Mesenchymal stem cell (in vitro differentiated cells and primary cell): ENCODE measurements around the gene KRTAP10-3.

Experiments
- DNase-seq: peaks from one replicate; pipeline ENCODE4 v3.0.0-alpha.2; 2013
- H2AFZ ChIP-seq: one replicate; pipeline ENCODE4 v1.6.1; 2013; ENCODE audit warnings: low read depth, mild to moderate bottlenecking, control low read depth, inconsistent platforms, low read length, moderate library complexity
- H2AK5ac ChIP-seq: 2 replicates; pipeline ENCODE4 v1.6.1; 2013; ENCODE audit warnings: low read length, moderate library complexity, mild to moderate bottlenecking, inconsistent platforms; ENCODE audit not compliant: severe bottlenecking
- H2BK120ac ChIP-seq: one replicate; pipeline ENCODE4 v1.6.1; 2013; ENCODE audit warnings: low read depth, mild to moderate bottlenecking, inconsistent platforms, low read length, moderate library complexity
- H2BK12ac ChIP-seq, 2 experiments: one replicate each; pipeline ENCODE4 v1.6.1; 2013; ENCODE audit warnings: inconsistent platforms in 2 of 2, low read length in 2 of 2, mild to moderate bottlenecking in 2 of 2, moderate library complexity in 2 of 2, control low read depth in 1 of 2
- H2BK15ac ChIP-seq: one replicate; pipeline ENCODE4 v1.6.1; 2013; ENCODE audit warnings: mild to moderate bottlenecking, low read depth, inconsistent platforms; ENCODE audit not compliant: poor library complexity, severe bottlenecking
- H2BK5ac ChIP-seq: 2 replicates; pipeline ENCODE4 v1.6.1; 2013; ENCODE audit warnings: low read depth, mild to moderate bottlenecking, low read length, control low read depth, inconsistent platforms; ENCODE audit not compliant: poor library complexity, severe bottlenecking
- H3K14ac ChIP-seq, 2 experiments: one replicate each; pipeline ENCODE4 v1.6.1; 2013; ENCODE audit warnings: inconsistent platforms in 2 of 2, low read length in 2 of 2, control low read depth in 1 of 2, mild to moderate bottlenecking in 1 of 2, moderate library complexity in 1 of 2
- H3K18ac ChIP-seq, 2 experiments: one replicate each; pipeline ENCODE4 v1.6.1; 2013; ENCODE audit warnings: inconsistent platforms in 2 of 2, low read length in 2 of 2, control low read depth in 1 of 2, low read depth in 1 of 2, mild to moderate bottlenecking in 1 of 2
- H3K23ac ChIP-seq, 2 experiments: one replicate each; pipeline ENCODE4 v1.6.1; 2013; ENCODE audit warnings: inconsistent platforms in 2 of 2, low read length in 2 of 2, mild to moderate bottlenecking in 2 of 2, moderate library complexity in 2 of 2, control low read depth in 1 of 2
- H3K27ac ChIP-seq: 2 replicates; pipeline ENCODE4 v1.5.1; 2013; ENCODE audit warnings: mild to moderate bottlenecking, moderate library complexity, low read length, control low read depth, inconsistent platforms; ENCODE audit not compliant: poor library complexity, severe bottlenecking
- H3K27me3 ChIP-seq, 2 experiments: 2 replicates each; pipeline versions ENCODE4 v1.6.1 to v1.7.0; 2013; ENCODE audit warnings: low read length in 2 of 2, mild to moderate bottlenecking in 2 of 2, moderate library complexity in 2 of 2, control low read depth in 1 of 2, inconsistent platforms in 1 of 2; ENCODE audit not compliant: control insufficient read depth in 1 of 2, insufficient read depth in 1 of 2
- H3K36me3 ChIP-seq, 2 experiments: 2 replicates each; pipeline versions ENCODE4 v1.6.1 to v1.7.0; 2013; ENCODE audit warnings: low read length in 2 of 2, control low read depth in 1 of 2, inconsistent platforms in 1 of 2, low read depth in 1 of 2, mild to moderate bottlenecking in 1 of 2; ENCODE audit not compliant: insufficient read depth in 2 of 2, control insufficient read depth in 1 of 2
- H3K4ac ChIP-seq, 2 experiments: one replicate each; pipeline ENCODE4 v1.6.1; 2013; ENCODE audit warnings: inconsistent platforms in 2 of 2, low read length in 2 of 2, mild to moderate bottlenecking in 2 of 2, moderate library complexity in 2 of 2, control low read depth in 1 of 2, low read depth in 1 of 2
- H3K4me1 ChIP-seq: 2 replicates; pipeline ENCODE4 v1.6.1; 2013; ENCODE audit warnings: low read depth, low read length, control low read depth; ENCODE audit not compliant: control insufficient read depth, insufficient read depth
- H3K4me2 ChIP-seq: 2 replicates; pipeline ENCODE4 v1.6.1; 2013; ENCODE audit warnings: low read length, mild to moderate bottlenecking, inconsistent platforms; ENCODE audit not compliant: poor library complexity, severe bottlenecking
- H3K4me3 ChIP-seq, 2 experiments: 2 replicates each; pipeline versions ENCODE4 v1.5.1 to v1.7.0; 2013; ENCODE audit warnings: low read length in 2 of 2, mild to moderate bottlenecking in 2 of 2, control low read depth in 1 of 2, low read depth in 1 of 2; ENCODE audit not compliant: insufficient read depth in 1 of 2
- H3K79me1 ChIP-seq: replicated peaks from 2 replicates; pipeline ENCODE4 v1.6.1; 2013; ENCODE audit warnings: mild to moderate bottlenecking, control low read depth, low read length, inconsistent platforms; ENCODE audit not compliant: poor library complexity, severe bottlenecking
- H3K9ac ChIP-seq: 2 replicates; pipeline ENCODE4 v1.7.0; 2013; ENCODE audit warnings: mild to moderate bottlenecking, low read length, moderate library complexity
- H3K9me3 ChIP-seq: 2 replicates; pipeline ENCODE4 v1.7.0; 2013; ENCODE audit warnings: mild to moderate bottlenecking, low read length; ENCODE audit not compliant: control insufficient read depth
- H4K8ac ChIP-seq: one replicate; pipeline ENCODE4 v1.6.1; 2013; ENCODE audit warnings: inconsistent platforms, mild to moderate bottlenecking, low read length, moderate library complexity
- H4K91ac ChIP-seq: one replicate; pipeline ENCODE4 v1.6.1; 2013; ENCODE audit warnings: mild to moderate bottlenecking, low read length, inconsistent platforms
- WGBS: methylation state at CpG from one replicate; pipeline ENCODE4 v1.1.7; 2013; ENCODE audit warnings: mixed read lengths; 5-methylcytosine and 5-hydroxymethylcytosine counted together

The KRTAP10-3 gene

GRCh38 chr21:44511219-44511937 is 47.2 kb downstream of the KRTAP10-3 start:
- Histone ChIP-seq H3K23ac (no peak overlapping the region), H2BK15ac (no peak overlapping the region), H3K9ac (no peak overlapping the region), H3K4me3 (no peak overlapping the region), H4K91ac (no peak overlapping the region), H3K4me2 (no peak overlapping the region), H3K4me1 (peaks cover 9% of the 10 kb centered on the region), H3K18ac (no peak overlapping the region), H3K9me3 (no peaks in the 10 kb centered on the region), H3K4ac (no peak overlapping the region), H3K36me3 (no peaks in the 10 kb centered on the region), H2BK120ac (no peak overlapping the region), H3K27ac (no peak overlapping the region), H3K27me3 (peaks cover 23 to 52% of the 10 kb centered on the region in 2 experiments), H2AFZ (no peak overlapping the region), H3K79me1 (no peaks in the 10 kb centered on the region), H2BK5ac (no peak overlapping the region), H3K14ac (no peak overlapping the region), H2BK12ac (no peak overlapping the region), H2AK5ac (no peak overlapping the region), H4K8ac (no peak overlapping the region)
- no peak for DNase-seq
- WGBS: 91% methylated on average over 11 of the region's 11 CpGs

- no peak overlapping the region for H3K4me3 ChIP-seq
- H3K18ac ChIP-seq: no peak overlapping the region
- no peak for DNase-seq
- H3K4ac ChIP-seq: no peak overlapping the region
- H2BK5ac ChIP-seq: no peak overlapping the region
- H3K14ac ChIP-seq: no peak overlapping the region
- H2BK15ac ChIP-seq: no peak overlapping the region
- no peak overlapping the region for H4K91ac ChIP-seq
- H3K9ac ChIP-seq: no peak overlapping the region
- no peak overlapping the region for H3K23ac ChIP-seq
- peak overlapping the region; percentile 3 for H3K4me2 ChIP-seq
- no peaks in the 10 kb centered on the region for H3K9me3 ChIP-seq
- no peaks in the 10 kb centered on the region for H3K36me3 ChIP-seq
- H2AK5ac ChIP-seq: no peak overlapping the region
- WGBS: 46% methylated on average over 36 of the region's 36 CpGs
- peaks cover 9% of the 10 kb centered on the region for H3K4me1 ChIP-seq
- H2BK12ac ChIP-seq: no peak overlapping the region
- no peaks in the 10 kb centered on the region for H3K79me1 ChIP-seq
- H2AFZ ChIP-seq: no peak overlapping the region
- H3K27ac ChIP-seq: no peak overlapping the region
- no peak overlapping the region for H4K8ac ChIP-seq
- no peak overlapping the region for H2BK120ac ChIP-seq
- peaks cover 28 to 57% of the 10 kb centered on the region in 2 experiments for H3K27me3 ChIP-seq
These were observed 47.9 kb downstream of the KRTAP10-3 start for GRCh38 chr21:44510508-44511218.

GRCh38 chr21:44510109-44510507 is 48.5 kb downstream of the KRTAP10-3 start:
- no peak overlapping the region for H2AK5ac ChIP-seq
- no peak overlapping the region for H2BK15ac ChIP-seq

GRCh38 chr21:44509539-44509938 is 49.1 kb downstream of the KRTAP10-3 start:
- Histone ChIP-seq H3K27ac (no peak overlapping the region), H2AFZ (no peak overlapping the region), H3K23ac (no peak overlapping the region), H2BK12ac (no peak overlapping the region), H3K4me2 (no peak overlapping the region), H3K79me1 (no peaks in the 10 kb centered on the region), H2BK15ac (no peak overlapping the region), H3K9ac (no peak overlapping the region), H2BK5ac (no peak overlapping the region), H3K18ac (no peak overlapping the region), H2BK120ac (no peak overlapping the region), H4K8ac (no peak overlapping the region), H3K9me3 (no peaks in the 10 kb centered on the region), H3K14ac (no peak overlapping the region), H3K4ac (no peak overlapping the region), H4K91ac (no peak overlapping the region), H2AK5ac (no peak overlapping the region), H3K27me3 (peaks cover 28 to 58% of the 10 kb centered on the region in 2 experiments), H3K36me3 (no peaks in the 10 kb centered on the region), H3K4me3 (no peak overlapping the region), H3K4me1 (peaks cover 9% of the 10 kb centered on the region)
- WGBS: 93% methylated on average over 9 of the region's 12 CpGs
- DNase-seq: no peak

More at GRCh38 chr21:44510109-44510507, 48.5 kb downstream of the KRTAP10-3 start:
- H3K23ac ChIP-seq: no peak overlapping the region
- 69% methylated on average over 18 of the region's 18 CpGs for WGBS
- H3K27ac ChIP-seq: no peak overlapping the region
- H3K36me3 ChIP-seq: no peaks in the 10 kb centered on the region
- no peaks in the 10 kb centered on the region for H3K79me1 ChIP-seq
- no peak overlapping the region for H2BK12ac ChIP-seq
- no peak overlapping the region for H3K14ac ChIP-seq
- no peak for DNase-seq
- H4K8ac ChIP-seq: no peak overlapping the region
- H3K4me3 ChIP-seq: no peak overlapping the region
- peaks cover 9% of the 10 kb centered on the region for H3K4me1 ChIP-seq
- H3K18ac ChIP-seq: no peak overlapping the region
- H3K4ac ChIP-seq: no peak overlapping the region
- no peak overlapping the region for H2BK120ac ChIP-seq
- H3K27me3 ChIP-seq: peaks cover 28 to 58% of the 10 kb centered on the region in 2 experiments
- no peak overlapping the region for H3K9ac ChIP-seq
- no peaks in the 10 kb centered on the region for H3K9me3 ChIP-seq
- H2AFZ ChIP-seq: no peak overlapping the region
- H2BK5ac ChIP-seq: no peak overlapping the region
- no peak overlapping the region for H4K91ac ChIP-seq
- H3K4me2 ChIP-seq: no peak overlapping the region
